Activated naive CD8-positive, alpha-beta T cell treated with anti-CD3 and anti-CD28 coated beads, Interleukin-2, amount 50 U/mL, for 16 hours (primary cell): ENCODE data around the gene CRYBB3.

Experiments
- DNase-seq: peaks from one replicate; pipeline ENCODE4 v3.0.0-alpha.2; 2020; ENCODE audit warnings: low read depth, low spot score

The CRYBB3 gene

GRCh38 chr22:25199731-25200520 is at the start of gene CRYBB3:
Gene CRYBB3, plus strand, starts transcription at chr22:25199858. Its CDS starts 1,539 bp downstream, at chr22:25201397.
- no peak for DNase-seq

GRCh38 chr22:25153961-25154666 is 45.5 kb upstream of the CRYBB3 start:
- no peak for DNase-seq

GRCh38 chr22:25154667-25154999 is 45.0 kb upstream of the CRYBB3 start:
- no peak for DNase-seq

GRCh38 chr22:25156736-25157135 is 42.9 kb upstream of the CRYBB3 start:
- DNase-seq: no peak

GRCh38 chr22:25159028-25159427 is 40.6 kb upstream of the CRYBB3 start:
- DNase-seq: no peak

- DNase-seq: no peak
Observed at GRCh38 chr22:25160120-25160996, 39.3 kb upstream of the CRYBB3 start.

GRCh38 chr22:25161017-25161915 is 38.4 kb upstream of the CRYBB3 start:
- no peak for DNase-seq

GRCh38 chr22:25161916-25162530 is 37.6 kb upstream of the CRYBB3 start:
- no peak for DNase-seq

- no peak for DNase-seq
Observed at GRCh38 chr22:25162561-25162960, 37.1 kb upstream of the CRYBB3 start.

GRCh38 chr22:25165785-25166184 is 33.9 kb upstream of the CRYBB3 start:
- DNase-seq: no peak

- DNase-seq: no peak
Observed at GRCh38 chr22:25166266-25167040, 33.2 kb upstream of the CRYBB3 start.

- no peak for DNase-seq
Observed at GRCh38 chr22:25167082-25167481, 32.6 kb upstream of the CRYBB3 start.

GRCh38 chr22:25167834-25168601 is 31.6 kb upstream of the CRYBB3 start:
- no peak for DNase-seq

GRCh38 chr22:25169278-25170031 is 30.2 kb upstream of the CRYBB3 start:
- DNase-seq: no peak

GRCh38 chr22:25170426-25170980 is 29.2 kb upstream of the CRYBB3 start:
- no peak for DNase-seq

GRCh38 chr22:25172153-25172552 is 27.5 kb upstream of the CRYBB3 start:
- no peak for DNase-seq

GRCh38 chr22:25174156-25174887 is 25.3 kb upstream of the CRYBB3 start:
- DNase-seq: no peak
